ENCODE measurements around the gene PKD1L1. TPM values are rescaled to one million over a fixed set of nuclear protein-coding genes. Genes with fewer than 3 reads are reported as not detected.

PKD1L1 gene
- total RNA-seq, 1 experiment from 2014 or later: 0.17 TPM

GRCh38 chr7:47806701-47807103, 141.6 kb downstream of the PKD1L1 start:
- H3K27ac ChIP-seq (ENCODE audit: low read depth, low read length): no peak overlapping the region
- H3K9ac ChIP-seq (ENCODE audit: low read length): no peak overlapping the region
- no peaks in the 10 kb centered on the region for H3K9me3 ChIP-seq (ENCODE audit: control insufficient read depth in 1 of 2, insufficient read depth in 1 of 2, low read depth in 1 of 2, low read length in 2 of 2)
- H2AFZ ChIP-seq (ENCODE audit: low read depth, low read length, poor library complexity, severe bottlenecking): no peak overlapping the region
- no peaks in the 10 kb centered on the region for H3K79me2 ChIP-seq (ENCODE audit: insufficient read depth, low read length)
- ATAC-seq (no peak), DNase-seq (ENCODE audit: low read depth, low spot score) (no peak)
- ChIA-PET POLR2A (no interaction called here), CTCF (no interaction called here), RAD21 (ENCODE audit: low non-redundant PET in 1 of 2, low total read pairs in 2 of 2, uncharacterized antibody in 2 of 2, unreplicated experiment in 2 of 2) (no interaction called here)
- H3K27me3 ChIP-seq (ENCODE audit: insufficient read depth, low read length): no peaks in the 10 kb centered on the region
- intact Hi-C loops (cut with micrococcal nuclease): no loop called here
- no peaks in the 10 kb centered on the region for H4K20me1 ChIP-seq (ENCODE audit: insufficient read depth)
- H3K4me2 ChIP-seq (ENCODE audit: low read length): no peak overlapping the region
- TF ChIP-seq ATF3 (IDR thresholded peaks at IDR 0.05): no peak
- no peak for TF ChIP-seq POLR2A (IDR thresholded peaks at IDR 0.05; ENCODE audit: borderline replicate concordance, extremely low read depth, insufficient read depth, insufficient read length)
- no peak for TF ChIP-seq SIN3A (IDR thresholded peaks at IDR 0.05; ENCODE audit: low read depth)
- no peak for TF ChIP-seq ZFX (IDR thresholded peaks at IDR 0.05)
- TF ChIP-seq RAD21 (IDR thresholded peaks at IDR 0.05; ENCODE audit: low read depth): no peak
- no peak for TF ChIP-seq SRF (IDR thresholded peaks at IDR 0.05; ENCODE audit: low read depth)
- TF ChIP-seq ELF1 (IDR thresholded peaks at IDR 0.05; ENCODE audit: borderline replicate concordance, low read depth): no peak
- TF ChIP-seq SP1 (IDR thresholded peaks at IDR 0.05; ENCODE audit: low read depth): no peak
- no peak for TF ChIP-seq MAX (IDR thresholded peaks at IDR 0.05)
- no peak for TF ChIP-seq CBX3 (IDR thresholded peaks at IDR 0.05; ENCODE audit: low read depth)
- no peak for TF ChIP-seq POLR2AphosphoS5 (IDR thresholded peaks at IDR 0.05; ENCODE audit: low read depth, low read length)
- TF ChIP-seq FOSL1 (IDR thresholded peaks at IDR 0.05; ENCODE audit: low read depth): no peak
- no peaks in the 10 kb centered on the region for H3K9me2 ChIP-seq (ENCODE audit: insufficient read depth)
- peaks cover 11% of the 10 kb centered on the region in 2 experiments; a peak in 3 of 4 replicates for H3K4me1 ChIP-seq (ENCODE audit: control insufficient read depth in 1 of 2, insufficient read depth in 2 of 2, low read length in 2 of 2)
- no peaks in the 10 kb centered on the region for H3K36me3 ChIP-seq (ENCODE audit: control insufficient read depth in 1 of 2, insufficient read depth in 2 of 2, low read length in 2 of 2)
- no TSS peak for BruUV-seq (replicated peaks)
- no peak overlapping the region for H3K4me3 ChIP-seq (replicated peaks in 1 of 2; ENCODE audit: low read depth in 1 of 2, low read length in 2 of 2)

Measured in HCT116 (cell line).